Uterus (tissue), 4 donors: ENCODE results near the gene TWIST1. TPM values are rescaled to one million over a fixed set of nuclear protein-coding genes. Genes with fewer than 3 reads are reported as not detected.

Source experiments
- DNase-seq, 2 donors: peaks; one replicate each; pipeline ENCODE4 v3.0.0-alpha.2; 2019 to 2020
- H3K27ac ChIP-seq, 2 donors: fragments of 200-600 bp; sonication (generic); 1 replicate in 1 of 2; 2 replicates in 1 of 2; pipeline ENCODE4 v1.5.1; 2016 to 2018
- H3K27me3 ChIP-seq, 2 donors: fragments of 200-600 bp; sonication (generic); one replicate each; pipeline ENCODE4 v1.5.1; 2018 to 2019; ENCODE audit warnings: control low read depth in 1 of 2
- H3K36me3 ChIP-seq, 2 donors: fragments of 200-600 bp; sonication (generic); one replicate each; pipeline ENCODE4 v1.5.1; 2019; ENCODE audit warnings: control low read depth in 1 of 2
- H3K4me1 ChIP-seq, 2 donors: fragments of 200-600 bp; sonication (generic); one replicate each; pipeline ENCODE4 v1.5.1; 2018 to 2019; ENCODE audit warnings: control low read depth in 1 of 2
- H3K4me3 ChIP-seq, 2 donors: fragments of 200-600 bp; sonication (generic); 1 replicate in 1 of 2; 2 replicates in 1 of 2; pipeline ENCODE4 v1.5.1; 2018 to 2019; ENCODE audit warnings: mild to moderate bottlenecking in 1 of 2
- H3K9me3 ChIP-seq, 2 donors: fragments of 200-600 bp; sonication (generic); one replicate each; pipeline ENCODE4 v1.5.1; 2019; ENCODE audit warnings: control low read depth in 1 of 2
- CTCF ChIP-seq, 4 experiments: fragments of 200-600 bp in 2 of 4; fragments of 450-650 bp in 2 of 4; sonication (generic) in 2 of 4; IDR thresholded peaks; one replicate each; pipeline ENCODE4 v1.5.1; 2016 to 2019; ENCODE audit warnings: antibody characterized with exemption in 4 of 4, mild to moderate bottlenecking in 2 of 4, moderate library complexity in 1 of 4
- POLR2A ChIP-seq, 2 donors: fragments of 450-650 bp; IDR thresholded peaks; one replicate each; pipeline ENCODE4 v1.6.1; 2016; ENCODE audit warnings: antibody characterized with exemption in 2 of 2, mild to moderate bottlenecking in 1 of 2, moderate library complexity in 1 of 2
- intact Hi-C: fragments of 100-400 bp; cut with DNase I; formaldehyde crosslinking; loops from one replicate; pipeline ENCODE4 v1.15.1; 2023; ENCODE audit warnings: low total_unique reads
- total RNA-seq, 4 donors: library from RNA; depleted of rRNA in 3 of 4; stranded (reverse); fragments of >200 nt in 3 of 4; gene quantifications; one replicate each; pipeline versions ENCODE4 v1.1.0 to v1.2.4, GENCODE V29; 2014 to 2023
- donor health status: DM: yes; HTN: yes; CAD: no.

Gene TWIST1
- total RNA-seq, 4 donors from 2014 or later = 8.5 to 26.6 (median 19.7) TPM

DNA sequence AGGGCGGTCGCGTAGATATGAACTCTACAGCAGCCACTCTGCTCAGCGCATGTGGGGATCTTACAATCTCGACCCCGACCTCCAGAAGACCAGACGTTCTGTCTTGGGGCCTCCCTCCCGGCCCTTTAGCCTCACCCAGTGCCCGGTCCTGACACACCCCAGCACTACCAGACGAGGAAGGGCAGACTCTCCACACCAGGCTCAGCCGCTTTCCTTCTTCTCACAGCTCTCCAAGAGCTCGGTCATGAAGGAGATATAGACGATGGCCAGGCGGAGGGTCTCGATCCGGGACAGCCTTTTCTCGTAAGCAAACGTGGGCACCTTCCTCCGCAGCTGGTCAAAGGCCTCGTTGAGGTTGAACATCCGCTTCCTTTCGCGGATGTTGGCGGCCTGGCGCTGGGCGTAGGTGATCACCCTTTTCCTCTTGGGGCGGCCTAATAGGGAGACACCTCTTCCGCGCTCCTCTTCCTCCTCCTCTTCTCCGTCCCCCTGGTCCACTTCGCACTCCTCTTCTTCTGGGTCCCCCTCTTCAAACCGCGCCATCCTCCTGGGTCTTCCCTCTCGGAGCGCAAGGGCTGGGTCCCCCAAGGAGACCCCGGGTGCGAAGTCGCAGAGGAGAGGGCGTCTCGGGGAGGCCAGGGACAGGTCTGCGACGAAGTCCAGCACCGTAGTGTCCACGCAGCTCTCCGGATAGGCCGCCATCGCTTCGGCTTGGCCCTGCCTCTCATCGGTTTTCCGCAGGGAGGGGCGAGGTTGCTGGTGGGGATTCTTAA lies 27.4 kb upstream of the TWIST1 start, which contains the start of gene FERD3L:
TSS of gene FERD3L (minus strand) at position 761 of the 773 bp plus-strand sequence. CDS start at position 702, 59 bp downstream.
- peaks cover 0 to 30% of the 10 kb centered on the region in 2 donors for H3K27me3 ChIP-seq
- intact Hi-C loops = no loop called here
- TF ChIP-seq POLR2A (IDR thresholded peaks at IDR 0.05) = no peak
- TF ChIP-seq CTCF (IDR thresholded peaks at IDR 0.05) = no peak
- no peaks in the 10 kb centered on the region for H3K9me3 ChIP-seq
- H3K4me1 ChIP-seq = no peaks in the 10 kb centered on the region
- H3K4me3 ChIP-seq = no peak within 1 kb of the TSS
- H3K36me3 ChIP-seq = no peaks in the 10 kb centered on the region
- no peak within 1 kb of the TSS for H3K27ac ChIP-seq
- DNase-seq = no peak

DNA sequence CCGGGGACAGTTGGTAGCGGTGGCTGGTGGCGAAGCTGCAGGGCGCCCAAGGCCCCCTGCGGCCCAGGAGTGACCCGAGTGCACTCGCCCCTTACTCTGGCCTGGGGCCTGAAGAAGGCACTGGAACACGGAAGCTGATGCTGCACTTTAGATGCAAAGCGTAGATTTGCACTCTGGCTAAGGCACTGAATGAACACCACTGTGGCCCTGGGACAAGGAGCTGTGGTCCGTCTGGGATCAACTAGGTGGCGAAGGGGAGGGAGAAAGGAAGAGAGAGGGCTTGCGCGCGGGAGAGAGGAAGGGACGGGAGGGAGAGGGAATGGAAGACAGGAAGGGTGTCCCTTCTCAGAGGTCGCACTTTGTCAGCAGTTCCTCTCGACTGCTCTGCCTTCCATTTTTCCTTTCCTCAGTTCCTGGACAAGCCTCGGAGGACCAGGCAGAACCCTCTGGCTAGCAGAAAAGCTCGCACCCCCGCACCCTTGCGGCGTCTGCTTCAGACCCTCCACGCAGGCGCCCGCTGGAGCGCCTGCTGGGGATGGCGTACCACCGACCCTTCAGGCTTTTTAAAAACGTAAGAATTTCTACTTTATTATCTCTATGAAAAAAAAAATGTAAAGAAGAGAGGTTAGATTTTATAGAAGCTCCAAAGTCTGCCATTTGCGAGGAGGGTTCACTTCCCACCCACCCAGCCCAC lies 26.6 kb upstream of the TWIST1 start:
- no peaks in the 10 kb centered on the region for H3K9me3 ChIP-seq
- H3K4me3 ChIP-seq = no peak overlapping the region
- intact Hi-C loops = no loop called here
- TF ChIP-seq POLR2A (IDR thresholded peaks at IDR 0.05) (no peak), CTCF (IDR thresholded peaks at IDR 0.05) (no peak)
- H3K27me3 ChIP-seq = peaks cover 0 to 30% of the 10 kb centered on the region in 2 donors
- no peaks in the 10 kb centered on the region for H3K36me3 ChIP-seq
- H3K27ac ChIP-seq = no peak overlapping the region
- DNase-seq = no peak
- no peaks in the 10 kb centered on the region for H3K4me1 ChIP-seq

DNA sequence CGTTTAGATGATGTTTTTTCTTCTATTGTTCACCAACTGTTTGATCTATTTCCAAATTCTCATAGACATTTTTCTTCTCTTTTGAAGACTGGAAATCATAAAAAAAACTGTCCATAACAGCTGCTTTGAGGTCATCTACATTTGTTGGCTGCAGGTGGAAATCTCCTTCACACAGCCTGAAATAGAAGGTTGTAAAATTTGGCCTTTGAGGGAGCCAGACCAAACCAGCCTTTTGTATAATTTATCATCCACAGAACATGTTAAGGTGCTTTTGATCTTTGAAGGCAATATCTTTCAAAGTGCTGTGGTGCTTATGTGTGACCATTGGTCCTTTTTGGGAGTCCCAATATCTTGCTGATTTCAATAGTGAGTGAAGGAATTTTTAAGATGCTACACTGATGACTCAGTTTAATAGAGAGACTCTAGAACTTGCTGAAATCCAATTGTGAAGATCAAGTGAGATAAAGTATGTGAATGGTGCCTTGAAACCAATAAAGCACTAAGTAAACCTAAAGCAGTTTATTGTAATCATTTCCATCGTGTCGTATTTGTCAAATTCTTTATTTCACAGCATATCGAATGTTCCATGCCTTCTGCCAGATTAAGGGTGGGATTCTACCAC lies 22.4 kb upstream of the TWIST1 start:
- no peak overlapping the region for H3K4me3 ChIP-seq
- H3K9me3 ChIP-seq = no peaks in the 10 kb centered on the region
- intact Hi-C loops = no loop called here
- no peaks in the 10 kb centered on the region for H3K36me3 ChIP-seq
- H3K4me1 ChIP-seq = no peaks in the 10 kb centered on the region
- TF ChIP-seq POLR2A (IDR thresholded peaks at IDR 0.05) (no peak), CTCF (IDR thresholded peaks at IDR 0.05) (no peak)
- H3K27me3 ChIP-seq = peaks cover 0 to 23% of the 10 kb centered on the region in 2 donors
- DNase-seq = no peak
- no peak overlapping the region for H3K27ac ChIP-seq

DNA sequence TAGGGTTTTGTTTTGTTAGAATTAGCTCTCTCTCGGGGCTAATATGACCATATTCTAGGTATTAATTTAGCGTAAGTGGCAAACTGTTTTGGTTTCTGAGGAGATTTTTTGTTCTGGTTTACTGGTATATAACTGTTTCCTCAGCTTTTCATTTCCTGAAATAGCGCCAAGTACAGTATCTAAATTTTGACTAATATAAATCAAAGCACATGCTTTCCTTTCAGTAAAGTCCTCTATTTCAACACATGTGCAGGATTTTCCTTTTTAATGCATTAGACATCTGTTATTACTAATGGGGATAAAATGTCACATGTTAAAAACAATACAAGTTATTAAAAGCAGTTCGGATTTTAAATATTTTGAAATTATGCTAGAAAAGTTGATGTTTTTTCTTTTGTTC lies 16.4 kb upstream of the TWIST1 start:
- Histone ChIP-seq H3K27me3 (no peaks in the 10 kb centered on the region), H3K4me3 (no peak overlapping the region), H3K27ac (no peak overlapping the region), H3K4me1 (no peaks in the 10 kb centered on the region), H3K9me3 (no peaks in the 10 kb centered on the region), H3K36me3 (no peaks in the 10 kb centered on the region)
- no peak for DNase-seq
- intact Hi-C loops = no loop called here
- TF ChIP-seq POLR2A (IDR thresholded peaks at IDR 0.05) (no peak), CTCF (IDR thresholded peaks at IDR 0.05) (no peak)

DNA sequence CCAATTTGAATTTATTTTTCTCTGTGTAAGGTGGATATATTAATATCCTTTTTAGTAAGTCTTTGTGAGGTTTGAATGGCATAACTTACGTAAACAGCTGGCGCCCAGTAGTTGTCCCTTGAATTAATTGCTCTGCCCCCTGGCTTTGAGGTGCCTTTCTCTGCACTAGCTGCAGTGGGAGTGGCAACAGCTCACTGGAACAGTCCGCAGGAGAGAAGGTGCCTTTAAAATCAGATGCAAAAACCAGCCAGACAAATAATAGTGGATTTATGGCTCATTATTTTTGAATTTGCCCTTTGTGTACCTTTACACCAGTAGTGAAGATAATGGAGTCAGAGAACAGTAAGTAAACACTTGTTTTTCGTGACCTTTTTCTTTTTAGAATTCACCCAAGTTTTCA lies 16.0 kb upstream of the TWIST1 start:
- intact Hi-C loops = no loop called here
- Histone ChIP-seq H3K27ac (no peak overlapping the region), H3K27me3 (peaks cover 0 to 3% of the 10 kb centered on the region in 2 donors), H3K4me3 (no peak overlapping the region), H3K4me1 (no peaks in the 10 kb centered on the region), H3K36me3 (no peaks in the 10 kb centered on the region), H3K9me3 (no peaks in the 10 kb centered on the region)
- no peak for DNase-seq
- TF ChIP-seq CTCF (IDR thresholded peaks at IDR 0.05) (no peak), POLR2A (IDR thresholded peaks at IDR 0.05) (no peak)
